ENCODE measurements around the gene SYT17.

DNA sequence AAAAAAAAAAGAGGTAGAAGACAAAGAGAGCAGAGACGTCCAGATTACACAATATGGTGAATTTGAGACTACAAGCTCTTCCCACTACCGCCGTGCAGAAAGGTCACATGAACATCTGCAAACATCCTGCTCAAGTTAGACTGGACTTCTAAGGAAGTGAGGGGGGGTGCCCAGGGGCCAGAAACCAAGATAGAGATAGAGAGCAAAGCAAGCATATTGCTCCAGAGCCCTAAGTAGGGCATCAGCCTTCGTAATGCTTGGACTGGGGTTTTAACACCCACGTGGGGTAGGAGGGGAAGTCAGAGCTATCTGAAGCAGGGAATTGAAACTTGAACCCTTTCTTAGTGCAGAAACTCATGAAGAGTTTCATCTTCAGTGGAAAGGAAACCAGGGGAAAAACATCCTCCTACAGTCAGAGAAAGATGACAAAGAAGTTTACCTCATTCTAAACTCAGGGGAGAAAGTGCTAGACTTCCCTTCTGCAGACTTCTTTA, 126.2 kb downstream of the SYT17 start:
- TF ChIP-seq, protein P1, sequence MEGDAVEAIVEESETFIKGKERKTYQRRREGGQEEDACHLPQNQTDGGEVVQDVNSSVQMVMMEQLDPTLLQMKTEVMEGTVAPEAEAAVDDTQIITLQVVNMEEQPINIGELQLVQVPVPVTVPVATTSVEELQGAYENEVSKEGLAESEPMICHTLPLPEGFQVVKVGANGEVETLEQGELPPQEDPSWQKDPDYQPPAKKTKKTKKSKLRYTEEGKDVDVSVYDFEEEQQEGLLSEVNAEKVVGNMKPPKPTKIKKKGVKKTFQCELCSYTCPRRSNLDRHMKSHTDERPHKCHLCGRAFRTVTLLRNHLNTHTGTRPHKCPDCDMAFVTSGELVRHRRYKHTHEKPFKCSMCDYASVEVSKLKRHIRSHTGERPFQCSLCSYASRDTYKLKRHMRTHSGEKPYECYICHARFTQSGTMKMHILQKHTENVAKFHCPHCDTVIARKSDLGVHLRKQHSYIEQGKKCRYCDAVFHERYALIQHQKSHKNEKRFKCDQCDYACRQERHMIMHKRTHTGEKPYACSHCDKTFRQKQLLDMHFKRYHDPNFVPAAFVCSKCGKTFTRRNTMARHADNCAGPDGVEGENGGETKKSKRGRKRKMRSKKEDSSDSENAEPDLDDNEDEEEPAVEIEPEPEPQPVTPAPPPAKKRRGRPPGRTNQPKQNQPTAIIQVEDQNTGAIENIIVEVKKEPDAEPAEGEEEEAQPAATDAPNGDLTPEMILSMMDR (IDR thresholded peaks at IDR 0.05; ENCODE audit: low read length) = no peak
- TF ChIP-seq EZH2 (IDR thresholded peaks at IDR 0.05; ENCODE audit: borderline replicate concordance, low read length) = no peak

Measured in OCI-LY1 (cell line).